ENCODE measurements around the gene PRR23A. TPM values are rescaled to one million over a fixed set of nuclear protein-coding genes. Genes with fewer than 3 reads are reported as not detected.

The PRR23A gene
- total and polyA plus RNA-seq, 2 donors (not counting 1 experiment from before 2014, with no cell fraction given) = not detected

GRCh38 chr3:138971766-138972320 lies 34.2 kb downstream of the PRR23A start:
- no peak overlapping the region for H3K4me3 ChIP-seq (replicated peaks in 1 of 4; ENCODE audit: control extremely low read depth in 1 of 4, insufficient read depth in 1 of 4, low read depth in 3 of 4, low read length in 4 of 4)
- TF ChIP-seq EZH2 (IDR thresholded peaks at IDR 0.05; ENCODE audit: low read length, missing control alignments) = no peak
- TF ChIP-seq CTCF (conservative IDR thresholded peaks at IDR 0.05 in 1 of 2, IDR thresholded peaks at IDR 0.05 in 1 of 2; ENCODE audit: low read depth in 1 of 2, low read length in 2 of 2) = no peak
- no peaks in the 10 kb centered on the region for H4K20me1 ChIP-seq (ENCODE audit: control insufficient read depth, extremely low read depth, insufficient read depth, low read length)
- H3K27me3 ChIP-seq (ENCODE audit: control insufficient read depth, insufficient read depth, low read length) = no peaks in the 10 kb centered on the region
- H3K36me3 ChIP-seq (ENCODE audit: control insufficient read depth, insufficient read depth, low read length) = no peaks in the 10 kb centered on the region
- no peak overlapping the region for H3K9ac ChIP-seq (ENCODE audit: insufficient read depth, low read length)
- no peak for DNase-seq (ENCODE audit: low read depth in 2 of 2)
- H3K4me1 ChIP-seq (ENCODE audit: control insufficient read depth, extremely low read depth, insufficient read depth, low read length) = no peaks in the 10 kb centered on the region
- no peak overlapping the region for H3K4me2 ChIP-seq (ENCODE audit: extremely low read depth, insufficient read depth, low read length)
- no peak overlapping the region for H3K27ac ChIP-seq (ENCODE audit: insufficient read depth, low read length)
- no peaks in the 10 kb centered on the region for H3K9me3 ChIP-seq (ENCODE audit: control insufficient read depth, insufficient read depth, low read depth, low read length)
- no peaks in the 10 kb centered on the region for H3K79me2 ChIP-seq (ENCODE audit: control insufficient read depth, insufficient read depth, low read length)
- no peak overlapping the region for H2AFZ ChIP-seq (ENCODE audit: low read length)

GRCh38 chr3:138964923-138965322 lies 41.1 kb downstream of the PRR23A start:
- Histone ChIP-seq H3K4me3 (replicated peaks in 1 of 4; ENCODE audit: control extremely low read depth in 1 of 4, insufficient read depth in 1 of 4, low read depth in 3 of 4, low read length in 4 of 4) (no peak overlapping the region), H2AFZ (ENCODE audit: low read length) (no peak overlapping the region), H4K20me1 (ENCODE audit: control insufficient read depth, extremely low read depth, insufficient read depth, low read length) (no peaks in the 10 kb centered on the region), H3K9ac (ENCODE audit: insufficient read depth, low read length) (no peak overlapping the region), H3K9me3 (ENCODE audit: control insufficient read depth, insufficient read depth, low read depth, low read length) (no peaks in the 10 kb centered on the region), H3K36me3 (ENCODE audit: control insufficient read depth, insufficient read depth, low read length) (no peaks in the 10 kb centered on the region), H3K4me1 (ENCODE audit: control insufficient read depth, extremely low read depth, insufficient read depth, low read length) (no peaks in the 10 kb centered on the region), H3K4me2 (ENCODE audit: extremely low read depth, insufficient read depth, low read length) (no peak overlapping the region), H3K79me2 (ENCODE audit: control insufficient read depth, insufficient read depth, low read length) (no peaks in the 10 kb centered on the region), H3K27ac (ENCODE audit: insufficient read depth, low read length) (no peak overlapping the region), H3K27me3 (ENCODE audit: control insufficient read depth, insufficient read depth, low read length) (peaks cover 13% of the 10 kb centered on the region)
- TF ChIP-seq CTCF (conservative IDR thresholded peaks at IDR 0.05 in 1 of 2, IDR thresholded peaks at IDR 0.05 in 1 of 2; ENCODE audit: low read depth in 1 of 2, low read length in 2 of 2) (no peak), EZH2 (IDR thresholded peaks at IDR 0.05; ENCODE audit: low read length, missing control alignments) (no peak)
- no peak for DNase-seq (ENCODE audit: low read depth in 2 of 2)

- peaks cover 17% of the 10 kb centered on the region for H3K27me3 ChIP-seq (ENCODE audit: control insufficient read depth, insufficient read depth, low read length)
- no peaks in the 10 kb centered on the region for H3K4me1 ChIP-seq (ENCODE audit: control insufficient read depth, extremely low read depth, insufficient read depth, low read length)
- H3K36me3 ChIP-seq (ENCODE audit: control insufficient read depth, insufficient read depth, low read length) = no peaks in the 10 kb centered on the region
- no peak overlapping the region for H3K4me3 ChIP-seq (replicated peaks in 1 of 4; ENCODE audit: control extremely low read depth in 1 of 4, insufficient read depth in 1 of 4, low read depth in 3 of 4, low read length in 4 of 4)
- H3K79me2 ChIP-seq (ENCODE audit: control insufficient read depth, insufficient read depth, low read length) = no peaks in the 10 kb centered on the region
- TF ChIP-seq EZH2 (IDR thresholded peaks at IDR 0.05; ENCODE audit: low read length, missing control alignments) (no peak), CTCF (conservative IDR thresholded peaks at IDR 0.05 in 1 of 2, IDR thresholded peaks at IDR 0.05 in 1 of 2; ENCODE audit: low read depth in 1 of 2, low read length in 2 of 2) (no peak)
- no peaks in the 10 kb centered on the region for H4K20me1 ChIP-seq (ENCODE audit: control insufficient read depth, extremely low read depth, insufficient read depth, low read length)
- no peak overlapping the region for H2AFZ ChIP-seq (ENCODE audit: low read length)
- no peak for DNase-seq (ENCODE audit: low read depth in 2 of 2)
- H3K9me3 ChIP-seq (ENCODE audit: control insufficient read depth, insufficient read depth, low read depth, low read length) = no peaks in the 10 kb centered on the region
- no peak overlapping the region for H3K27ac ChIP-seq (ENCODE audit: insufficient read depth, low read length)
- H3K4me2 ChIP-seq (ENCODE audit: extremely low read depth, insufficient read depth, low read length) = no peak overlapping the region
- H3K9ac ChIP-seq (ENCODE audit: insufficient read depth, low read length) = no peak overlapping the region
These were observed 41.8 kb downstream of the PRR23A start for GRCh38 chr3:138964264-138964663.
